HG03196 (cell line): Measurements from ENCODE around the gene WDR93.

ENCODE experiments used
- ATAC-seq: cut with Tn5 transposase; IDR thresholded peaks from one replicate; pipeline ENCODE4 v1.9.1; 2021; ENCODE audit not compliant: unreplicated experiment

The WDR93 gene

GRCh38 chr15:89747708-89748682 is 57.4 kb downstream of the WDR93 start:
- no peak for ATAC-seq

- ATAC-seq, result no peak
Observed at GRCh38 chr15:89749054-89749453, 58.4 kb downstream of the WDR93 start.

DNA sequence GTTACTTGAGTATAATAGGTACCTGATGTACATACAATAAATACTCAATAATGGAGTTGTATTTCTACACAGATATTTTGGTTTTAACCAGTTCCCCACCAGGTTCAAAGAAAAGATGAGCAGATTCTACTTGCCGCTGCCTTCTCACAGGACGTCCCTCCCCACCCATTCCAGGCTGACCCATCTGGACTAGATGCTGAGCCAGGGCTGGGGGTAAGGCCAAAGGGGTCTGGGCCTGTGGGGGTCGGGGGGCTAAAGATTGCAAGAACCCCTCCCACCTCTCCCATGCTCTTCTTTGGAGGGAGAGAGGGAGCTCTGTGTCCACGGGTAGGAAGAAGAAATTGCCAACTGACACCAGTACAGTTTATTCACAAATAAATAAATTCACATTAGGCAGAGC is 58.9 kb downstream of the WDR93 start:
- ATAC-seq, result no peak

DNA sequence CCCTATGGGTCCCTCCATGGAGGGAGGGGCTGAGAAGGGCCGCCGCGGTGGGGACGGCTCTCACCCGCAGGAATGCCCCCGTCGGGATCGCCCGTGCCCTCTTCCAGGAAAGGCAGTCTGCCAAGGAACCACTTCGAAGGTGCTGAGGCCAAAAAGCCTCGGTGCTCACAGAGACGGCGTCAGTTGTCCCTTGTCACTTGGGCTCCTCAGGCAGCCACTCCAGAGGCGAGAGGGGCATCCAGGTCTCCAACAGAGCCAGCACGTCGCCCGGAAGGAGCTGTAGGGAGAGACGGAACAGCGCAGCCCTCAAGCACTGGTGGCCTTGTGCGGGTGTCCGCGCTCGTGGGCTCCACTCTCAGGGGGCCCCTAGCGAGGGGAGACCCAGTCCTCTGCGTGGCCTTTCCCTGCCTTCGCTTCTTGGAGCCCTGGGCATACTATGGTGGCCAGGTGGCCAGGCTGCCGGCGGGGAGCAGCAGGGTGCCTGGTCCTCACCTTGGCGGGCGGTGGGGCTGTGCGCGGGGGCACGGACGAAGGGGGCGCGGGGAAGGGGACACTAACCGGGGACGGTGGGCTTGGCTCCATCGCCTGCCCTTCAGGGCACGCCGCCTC is 59.4 kb downstream of the WDR93 start:
- no peak for ATAC-seq

- ATAC-seq, result peak; percentile 82
Observed at GRCh38 chr15:89750560-89751542, 60.2 kb downstream of the WDR93 start, which contains the start of gene MESP1. TSS of gene MESP1 (minus strand) at chr15:89751249. CDS start at chr15:89751231, 18 bp downstream.

- no peak for ATAC-seq
Observed at GRCh38 chr15:89751748-89752147, 61.1 kb downstream of the WDR93 start.

DNA sequence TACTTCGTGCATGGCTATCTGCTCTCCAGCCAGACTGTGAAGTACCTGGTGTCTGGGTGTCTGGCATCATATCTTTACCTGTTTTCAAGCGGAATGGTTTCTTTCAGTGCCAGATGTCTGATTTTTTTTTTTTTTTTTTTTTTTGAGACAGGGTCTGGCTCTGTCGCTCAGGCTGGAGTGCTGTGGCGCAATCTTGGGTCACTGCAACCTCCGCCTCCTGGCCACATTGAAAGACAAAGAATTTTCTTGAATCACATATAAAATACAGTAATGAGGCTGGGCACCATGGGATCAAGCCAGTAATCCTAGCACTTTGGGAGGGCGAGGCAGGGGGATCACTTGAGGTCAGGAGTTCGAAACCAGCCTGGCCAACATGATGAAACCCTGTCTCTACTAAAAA is 63.2 kb downstream of the WDR93 start:
- no peak for ATAC-seq

GRCh38 chr15:89754361-89755154 is 63.9 kb downstream of the WDR93 start:
- no peak for ATAC-seq

- ATAC-seq, result no peak
Observed at GRCh38 chr15:89755701-89756100, 65.1 kb downstream of the WDR93 start.

- ATAC-seq, result no peak
Observed at GRCh38 chr15:89756897-89757296, 66.3 kb downstream of the WDR93 start.

- no peak for ATAC-seq
Observed at GRCh38 chr15:89758283-89758682, 67.7 kb downstream of the WDR93 start.

- ATAC-seq, result no peak
Observed at GRCh38 chr15:89758981-89759380, 68.4 kb downstream of the WDR93 start.

DNA sequence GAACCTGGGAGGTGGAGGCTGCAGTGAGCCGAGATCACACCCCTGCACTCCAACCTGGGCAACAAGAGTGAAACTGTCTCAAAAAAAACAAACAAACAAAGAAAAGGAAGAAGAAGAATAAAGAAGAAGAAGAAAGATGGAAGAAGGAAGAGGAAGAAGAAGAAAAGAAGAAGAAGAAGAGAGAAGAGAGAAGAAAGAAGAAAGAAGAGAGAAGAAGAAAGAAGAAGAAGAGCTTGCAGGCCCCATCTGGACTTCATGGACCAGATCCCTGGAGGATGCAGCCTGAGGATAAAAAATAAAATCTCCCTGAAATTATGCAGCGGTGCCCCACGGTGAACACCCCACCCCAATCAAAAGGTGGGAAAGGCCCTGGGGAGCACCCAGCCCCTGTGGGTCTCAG is 69.2 kb downstream of the WDR93 start:
- ATAC-seq, result no peak

DNA sequence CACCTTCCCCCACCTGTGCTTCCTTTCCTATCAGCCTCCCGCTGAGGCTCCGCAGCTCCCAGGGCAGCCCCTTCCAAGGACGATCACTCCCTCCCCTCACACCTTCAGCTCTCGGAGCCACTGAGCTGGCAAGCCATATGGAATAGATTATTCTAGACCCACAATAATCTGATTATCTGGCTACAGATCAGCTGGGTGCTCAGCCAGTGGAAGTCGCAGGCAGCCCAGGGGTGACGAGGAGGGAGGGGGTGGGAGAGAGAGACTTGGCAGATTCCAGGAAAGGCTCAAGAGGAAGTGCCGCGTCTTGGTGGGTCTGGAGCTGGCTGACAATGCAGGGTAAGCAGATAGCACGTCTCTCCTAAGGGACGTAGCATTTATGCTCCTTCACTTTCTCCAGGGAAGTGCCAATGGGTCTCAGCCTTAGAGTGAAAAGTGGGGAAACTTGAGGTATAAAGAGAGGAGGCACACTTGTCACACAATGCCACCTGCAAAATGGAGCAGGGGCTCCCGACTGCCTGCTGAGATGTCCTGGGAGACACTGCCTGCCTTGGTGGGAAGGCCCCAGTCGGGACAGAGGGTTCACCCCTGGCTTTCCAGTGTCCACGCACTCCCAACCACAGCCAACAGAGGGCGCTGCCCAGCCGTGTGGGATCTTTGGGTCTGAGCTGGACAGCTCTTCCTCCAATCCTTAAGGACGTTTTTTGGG is 69.8 kb downstream of the WDR93 start:
- ATAC-seq, result peak; percentile 67

DNA sequence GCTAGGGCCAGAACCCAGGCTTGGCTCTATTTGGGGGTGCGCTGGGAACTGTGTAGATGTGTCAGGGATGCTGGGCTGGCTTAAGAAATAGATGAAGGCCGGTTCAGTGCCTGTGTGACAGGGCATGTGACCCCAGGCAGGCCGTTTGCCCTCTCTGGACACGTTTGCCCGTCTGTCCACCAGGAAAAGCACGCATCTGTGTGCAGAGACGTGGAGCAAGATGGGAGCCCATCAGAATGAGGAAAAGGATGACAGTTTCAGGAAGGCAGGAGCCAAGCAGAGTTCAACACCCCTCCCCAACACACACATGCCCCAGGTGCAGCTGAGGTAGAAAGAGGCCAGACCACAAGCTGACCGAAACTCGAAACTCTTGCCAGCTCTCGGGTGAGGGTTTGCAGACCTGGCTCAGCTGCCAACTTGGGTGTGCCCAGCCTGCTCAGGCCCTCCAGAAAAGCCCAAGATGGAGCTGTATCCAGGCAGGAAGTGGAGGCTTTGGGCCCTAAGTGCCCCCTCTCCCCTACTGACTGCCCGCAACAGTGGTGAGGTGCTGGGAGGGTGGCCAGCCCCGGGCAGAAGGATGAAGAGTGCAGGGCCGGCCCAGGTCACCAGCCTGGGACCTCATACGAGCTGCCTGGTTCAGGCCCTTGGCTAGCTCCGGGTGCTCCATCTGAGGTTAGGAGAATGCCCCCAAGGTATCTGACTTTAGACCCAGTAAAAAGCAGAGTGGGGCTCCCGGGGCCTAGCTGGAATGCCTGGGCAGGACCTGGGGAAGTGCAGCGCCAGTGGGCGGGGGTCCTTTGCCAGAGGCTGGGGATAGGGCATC is 70.6 kb downstream of the WDR93 start:
- ATAC-seq, result peak; percentile 67

DNA sequence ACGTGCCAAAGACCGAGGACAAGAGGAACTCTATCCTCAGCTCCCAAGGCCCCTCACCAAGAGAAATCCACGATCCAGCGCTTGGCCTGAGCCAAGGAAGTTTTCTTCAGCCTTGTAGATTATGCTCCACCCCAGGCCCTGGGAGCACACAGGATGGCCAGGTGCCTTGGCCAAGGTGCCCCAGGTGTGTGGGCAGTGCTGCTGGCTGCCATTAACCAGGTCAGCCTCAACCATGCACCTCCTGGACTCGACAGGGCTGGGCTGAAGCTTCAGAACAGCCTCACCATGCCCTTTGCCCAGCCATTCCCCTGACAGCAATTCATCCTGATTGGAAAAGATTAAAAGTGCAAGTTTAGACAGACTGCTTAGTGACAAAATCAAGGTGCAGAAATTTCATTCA is 71.3 kb downstream of the WDR93 start:
- no peak for ATAC-seq

DNA sequence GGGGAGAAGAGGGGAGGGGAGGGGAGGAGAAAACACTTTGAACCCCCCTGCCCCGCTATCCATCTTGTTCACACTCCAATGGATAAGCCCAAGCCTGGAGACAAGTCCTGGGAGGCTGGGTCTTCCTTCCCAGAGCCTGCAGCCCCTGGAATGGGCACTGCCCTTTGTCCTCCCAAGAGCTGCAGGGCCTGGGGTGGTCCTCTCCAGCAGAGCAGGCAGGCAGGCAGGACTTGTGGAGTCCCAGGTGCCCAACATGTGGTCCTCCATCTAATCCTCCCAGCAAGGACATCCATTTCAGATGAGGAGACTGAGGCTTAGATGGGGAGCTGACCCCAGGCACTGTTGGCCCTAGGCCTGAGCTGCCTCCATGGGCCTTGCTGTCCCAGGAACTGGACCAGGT is 75.1 kb downstream of the WDR93 start:
- no peak for ATAC-seq

DNA sequence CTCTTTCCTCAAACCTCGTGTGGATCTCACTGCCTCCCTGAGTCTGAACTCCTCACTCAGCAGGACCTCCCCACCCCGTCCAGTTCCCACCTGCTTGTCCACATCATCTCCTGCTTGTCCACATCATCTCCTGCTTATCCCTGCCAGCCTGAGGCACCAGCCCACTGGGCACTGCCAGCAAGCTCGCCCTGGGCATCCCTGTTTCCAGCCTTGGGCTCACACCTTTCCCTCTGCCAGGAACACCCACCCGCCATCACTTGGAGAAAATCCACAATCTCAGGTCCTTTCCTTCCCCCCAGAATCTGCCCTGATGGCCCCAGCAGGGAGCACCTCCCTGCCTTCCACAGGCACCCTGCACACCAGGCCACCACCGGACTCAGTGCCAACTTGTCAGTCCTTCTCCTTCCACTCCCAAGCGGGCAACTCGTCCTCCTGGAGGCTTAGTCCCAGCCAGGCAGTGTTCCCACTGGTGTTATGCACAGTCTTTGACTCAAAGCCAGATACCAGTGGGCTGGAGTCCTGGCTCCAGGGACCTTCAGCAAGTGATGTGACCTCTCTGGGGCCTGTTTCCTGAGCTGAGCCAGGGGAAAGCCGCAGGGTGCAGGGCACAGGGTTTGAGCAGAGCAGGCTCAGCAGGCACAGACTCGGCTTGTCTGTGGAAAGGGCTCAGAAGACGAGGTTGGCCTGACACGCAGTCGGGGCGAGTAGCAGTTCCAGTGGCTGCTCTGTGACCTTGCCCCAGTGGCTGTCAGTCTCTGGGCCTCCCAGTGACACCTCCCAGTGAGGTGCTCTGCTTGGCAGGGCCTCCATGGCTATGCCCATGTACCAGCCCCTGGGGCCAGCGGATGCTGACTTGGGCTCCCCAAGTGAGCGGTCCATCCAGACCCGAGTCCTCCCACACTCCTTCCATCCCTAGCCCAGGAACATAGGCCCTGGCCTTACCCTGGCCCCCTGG is 76.0 kb downstream of the WDR93 start:
- no peak for ATAC-seq
